Chondrocyte (in vitro differentiated cells): ENCODE measurements around the gene COL20A1. TPM values are rescaled to one million over a fixed set of nuclear protein-coding genes. Genes with fewer than 3 reads are reported as not detected.

Experiments
- DNase-seq: peaks from one replicate; pipeline ENCODE4 v3.0.0; 2021; ENCODE audit warnings: mixed read lengths, low spot score
- H3K27ac Mint-ChIP-seq: one replicate; pipeline ENCODE4 v1.8.0; 2021; ENCODE audit warnings: mild to moderate bottlenecking, moderate library complexity, mixed read lengths; ENCODE audit not compliant: unreplicated experiment
- H3K27me3 Mint-ChIP-seq: 2 replicates; pipeline ENCODE4 v1.8.0; 2021; ENCODE audit warnings: low read depth, mixed read lengths
- H3K36me3 Mint-ChIP-seq: 2 replicates; pipeline ENCODE4 v1.8.0; 2021; ENCODE audit warnings: low read depth, mixed read lengths
- H3K4me1 Mint-ChIP-seq: 2 replicates; pipeline ENCODE4 v1.8.0; 2021; ENCODE audit warnings: low read depth, mild to moderate bottlenecking, mixed read lengths
- H3K4me3 Mint-ChIP-seq: one replicate; pipeline ENCODE4 v1.8.0; 2021; ENCODE audit warnings: mild to moderate bottlenecking, moderate library complexity, mixed read lengths; ENCODE audit not compliant: unreplicated experiment
- H3K9me3 Mint-ChIP-seq: 2 replicates; pipeline ENCODE4 v1.8.0; 2021; ENCODE audit warnings: low read depth, mixed read lengths
- CTCF ChIP-seq: fragments of 200-600 bp; sonication (generic); IDR thresholded peaks from 2 replicates; pipeline ENCODE4 v1.5.0; 2021; ENCODE audit warnings: antibody characterized with exemption, mild to moderate bottlenecking, moderate library complexity
- total RNA-seq: library from RNA; stranded (reverse); gene quantifications from 3 replicates; pipeline ENCODE4 v1.2.1, GENCODE V29; 2021

COL20A1 gene
- total RNA-seq, 1 donor from 2014 or later = not detected

- Mint-ChIP-seq H3K4me3 (no peak overlapping the region), H3K27me3 (no peaks in the 10 kb centered on the region), H3K27ac (no peak overlapping the region), H3K36me3 (peaks cover 12% of the 10 kb centered on the region), H3K9me3 (no peaks in the 10 kb centered on the region), H3K4me1 (no peaks in the 10 kb centered on the region)
- no peak for TF ChIP-seq CTCF
- no peak for DNase-seq
These were observed 2.8 kb upstream of the COL20A1 start for GRCh38 chr20:63290136-63290676.

DNA sequence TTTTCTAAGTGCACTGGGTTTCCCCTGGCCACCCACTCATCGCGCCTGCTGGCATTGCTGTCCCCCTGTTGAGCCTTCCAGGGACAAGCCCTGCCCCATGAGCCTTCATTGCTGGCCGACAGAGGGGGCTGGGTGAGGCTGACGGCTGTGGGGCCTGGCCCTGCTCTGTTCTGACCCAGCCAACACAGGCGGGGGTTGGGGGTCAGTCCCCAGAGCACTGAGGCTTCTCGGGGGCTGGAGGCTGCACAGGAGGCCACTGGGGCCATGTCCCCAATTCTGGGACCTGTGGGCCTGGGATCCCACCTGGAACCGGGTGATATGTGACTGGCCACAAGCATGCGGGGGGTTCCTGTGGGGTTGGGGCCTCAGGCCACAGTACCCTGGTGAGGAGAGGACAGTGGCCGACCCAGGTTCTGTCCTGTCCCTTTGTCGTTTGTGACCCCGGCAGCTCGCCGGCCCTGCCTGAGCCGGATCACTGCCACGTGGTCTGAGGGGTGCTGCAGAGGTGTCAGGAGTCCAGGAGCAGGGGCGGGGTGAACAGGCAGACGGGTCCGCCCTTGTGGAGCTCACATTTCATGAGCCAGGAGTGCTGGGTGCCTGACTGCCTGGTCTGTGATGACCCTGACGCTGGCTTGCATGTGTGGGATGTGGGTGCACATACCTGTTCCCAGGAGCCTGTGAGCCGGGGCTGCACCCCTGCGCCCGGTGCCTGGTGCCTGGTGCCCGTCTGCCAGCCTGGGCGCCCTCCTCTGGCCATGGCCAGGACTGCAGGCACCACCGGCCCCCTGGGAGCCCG, 2.1 kb upstream of the COL20A1 start:
- Mint-ChIP-seq H3K27ac (no peak overlapping the region), H3K4me3 (no peak overlapping the region), H3K27me3 (no peaks in the 10 kb centered on the region), H3K36me3 (peaks cover 10% of the 10 kb centered on the region), H3K4me1 (no peaks in the 10 kb centered on the region), H3K9me3 (no peaks in the 10 kb centered on the region)
- peak; percentile 81 for TF ChIP-seq CTCF
- no peak for DNase-seq

DNA sequence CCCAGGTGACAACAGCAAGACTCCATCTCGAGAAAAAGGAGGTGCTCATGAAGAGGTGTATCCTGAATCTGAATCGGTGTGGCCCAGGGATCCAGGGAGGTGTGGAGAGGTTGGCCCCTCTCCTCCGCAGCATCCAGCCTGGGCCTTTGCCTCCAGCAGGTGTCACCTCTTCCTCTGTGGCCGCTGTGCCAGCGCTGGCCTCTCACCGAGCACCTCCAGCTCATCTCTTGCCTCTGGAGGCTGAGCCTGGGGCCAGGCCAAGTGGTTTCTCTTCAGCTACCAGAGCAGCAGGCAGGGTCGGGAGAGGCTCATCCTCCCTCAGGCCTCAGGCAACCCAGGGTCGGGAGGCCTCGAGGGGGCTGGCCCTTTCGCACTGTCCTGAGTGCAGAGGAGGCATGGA, 1.2 kb upstream of the COL20A1 start:
- no peak for TF ChIP-seq CTCF
- Mint-ChIP-seq H3K36me3 (peaks cover 8% of the 10 kb centered on the region), H3K9me3 (no peaks in the 10 kb centered on the region), H3K27ac (no peak overlapping the region), H3K27me3 (no peaks in the 10 kb centered on the region), H3K4me3 (no peak overlapping the region), H3K4me1 (no peaks in the 10 kb centered on the region)
- no peak for DNase-seq

- Mint-ChIP-seq H3K4me1 (no peaks in the 10 kb centered on the region), H3K27ac (no peak overlapping the region), H3K9me3 (no peaks in the 10 kb centered on the region), H3K4me3 (no peak overlapping the region), H3K36me3 (peaks cover 7% of the 10 kb centered on the region), H3K27me3 (no peaks in the 10 kb centered on the region)
- DNase-seq = no peak
- no peak for TF ChIP-seq CTCF
These were observed 689 bp upstream of the COL20A1 start for GRCh38 chr20:63292292-63292701.

GRCh38 chr20:63293456-63293855, 470 bp downstream of the COL20A1 start:
- H3K4me1 Mint-ChIP-seq = no peaks in the 10 kb centered on the region
- H3K27ac Mint-ChIP-seq = no peak overlapping the region
- TF ChIP-seq CTCF = no peak
- peaks cover 4% of the 10 kb centered on the region for H3K36me3 Mint-ChIP-seq
- DNase-seq = no peak
- H3K27me3 Mint-ChIP-seq = no peaks in the 10 kb centered on the region
- no peaks in the 10 kb centered on the region for H3K9me3 Mint-ChIP-seq
- H3K4me3 Mint-ChIP-seq = no peak overlapping the region
